HCT116 (cell line): ENCODE data around the gene TBC1D14. TPM values are rescaled to one million over a fixed set of nuclear protein-coding genes. Genes with fewer than 3 reads are reported as not detected.

Experiments
- ATAC-seq: fragments of 200-7000 bp; cut with Tn5 transposase; 2 replicates; pipeline ENCODE4 v1.9.1; 2020; ENCODE audit warnings: mild to moderate bottlenecking, moderate library complexity
- BruUV-seq: library from RNA; stranded (reverse); fragments of 400-500 nt; replicated peaks from 2 replicates; lab custom pipeline; 2021; lab: Mats Ljungman, UMichigan
- CTCF ChIA-PET: fragments of 300-600 bp; sonication (Branson Sonifier 250); formaldehyde crosslinking; loops from one replicate; lab custom pipeline; 2021; ENCODE audit warnings: antibody characterized with exemption; lab: Charles Lee
- POLR2A ChIA-PET: fragments of 300-600, 350-600 bp; sonication (Branson Sonifier 250); formaldehyde crosslinking; loops from one replicate; lab custom pipeline; 2021; ENCODE audit warnings: antibody characterized with exemption; lab: Charles Lee
- RAD21 ChIA-PET, 2 experiments: fragments of 300-600 bp; sonication (Branson Sonifier 250); formaldehyde crosslinking; loops; one replicate each; lab custom pipeline; 2023; ENCODE audit warnings: low total read pairs in 2 of 2; ENCODE audit not compliant: uncharacterized antibody in 2 of 2, unreplicated experiment in 2 of 2, low non-redundant PET in 1 of 2; lab: Charles Lee
- DNase-seq: peaks from one replicate; pipeline ENCODE4 v3.0.0-alpha.2; 2010; ENCODE audit warnings: low read depth, low spot score
- H2AFZ ChIP-seq: fragments of 200-600 bp; shearing (Covaris generic), sonication (generic); 2 replicates; pipeline ENCODE4 v1.6.1; 2017; ENCODE audit warnings: low read depth, mixed run types, mixed read lengths, antibody characterized with exemption, low read length; ENCODE audit not compliant: poor library complexity, severe bottlenecking
- H3K27ac ChIP-seq: 2 replicates; pipeline ENCODE4 v1.5.1; 2012; ENCODE audit warnings: low read depth, low read length
- H3K27me3 ChIP-seq: fragments of 200-600 bp; sonication (generic); 2 replicates; pipeline ENCODE4 v1.6.1; 2016; ENCODE audit warnings: mixed run types, low read length, mixed read lengths; ENCODE audit not compliant: insufficient read depth
- H3K36me3 ChIP-seq, 2 experiments: fragments of 200-500 bp in 1 of 2; fragments of 200-600 bp in 1 of 2; sonication (Bioruptor generic) in 1 of 2; sonication (generic) in 1 of 2; 2 replicates each; pipeline versions ENCODE4 v1.5.1 to v1.6.1; 2014 to 2016; ENCODE audit warnings: low read length in 2 of 2, inconsistent platforms in 1 of 2, mixed read lengths in 1 of 2, mixed run types in 1 of 2; ENCODE audit not compliant: insufficient read depth in 2 of 2, control insufficient read depth in 1 of 2
- H3K4me1 ChIP-seq, 2 experiments: fragments of 200-600 bp in 1 of 2; sonication (generic) in 1 of 2; 2 replicates each; pipeline versions ENCODE4 v1.5.1 to v1.6.1; 2012 to 2017; ENCODE audit warnings: low read length in 2 of 2, inconsistent platforms in 1 of 2, mild to moderate bottlenecking in 1 of 2, mixed read lengths in 1 of 2, mixed run types in 1 of 2, moderate library complexity in 1 of 2; ENCODE audit not compliant: insufficient read depth in 2 of 2, control insufficient read depth in 1 of 2
- H3K4me2 ChIP-seq: fragments of 200-600 bp; sonication (generic); 2 replicates; pipeline ENCODE4 v1.6.1; 2017; ENCODE audit warnings: mixed run types, low read length, mixed read lengths
- H3K4me3 ChIP-seq, 2 experiments: fragments of 200-600 bp in 1 of 2; sonication (generic) in 1 of 2; replicated peaks in 1 of 2; 2 replicates each; pipeline ENCODE4 v1.5.1; 2011 to 2016; ENCODE audit warnings: low read length in 2 of 2, control low read depth in 1 of 2, low read depth in 1 of 2, mild to moderate bottlenecking in 1 of 2, mixed read lengths in 1 of 2, mixed run types in 1 of 2
- H3K79me2 ChIP-seq: fragments of 200-600 bp; sonication (generic); 2 replicates; pipeline ENCODE4 v1.6.1; 2017; ENCODE audit warnings: mild to moderate bottlenecking, mixed run types, low read length, moderate library complexity, mixed read lengths; ENCODE audit not compliant: insufficient read depth
- H3K9ac ChIP-seq: fragments of 200-600 bp; sonication (generic); 2 replicates; pipeline ENCODE4 v1.6.1; 2016; ENCODE audit warnings: low read length, mixed read lengths
- H3K9me2 ChIP-seq: fragments of 200-600 bp; sonication (generic), shearing (Covaris generic); 2 replicates; pipeline ENCODE4 v1.6.1; 2017; ENCODE audit warnings: mixed run types, mild to moderate bottlenecking, moderate library complexity; ENCODE audit not compliant: insufficient read depth
- H3K9me3 ChIP-seq, 2 experiments: fragments of 200-500 bp in 1 of 2; fragments of 200-600 bp in 1 of 2; sonication (Bioruptor generic) in 1 of 2; sonication (generic) in 1 of 2; 2 replicates each; pipeline ENCODE4 v1.6.1; 2014 to 2017; ENCODE audit warnings: low read length in 2 of 2, mixed read lengths in 2 of 2, inconsistent platforms in 1 of 2, low read depth in 1 of 2, mild to moderate bottlenecking in 1 of 2, mixed run types in 1 of 2, moderate library complexity in 1 of 2; ENCODE audit not compliant: control insufficient read depth in 1 of 2, insufficient read depth in 1 of 2
- H4K20me1 ChIP-seq: fragments of 200-600 bp; sonication (generic), shearing (Covaris generic); 2 replicates; pipeline ENCODE4 v1.6.1; 2017; ENCODE audit warnings: mixed run types, mild to moderate bottlenecking, moderate library complexity; ENCODE audit not compliant: insufficient read depth
- CBX3 ChIP-seq: IDR thresholded peaks from 2 replicates; pipeline ENCODE4 v1.6.1; 2012; ENCODE audit warnings: low read depth
- CEBPB ChIP-seq: IDR thresholded peaks from 2 replicates; pipeline ENCODE4 v1.6.1; 2012; ENCODE audit warnings: low read depth
- EGR1 ChIP-seq: IDR thresholded peaks from 2 replicates; pipeline ENCODE4 v1.6.1; 2012; ENCODE audit warnings: low read depth
- ELF1 ChIP-seq: IDR thresholded peaks from 2 replicates; pipeline ENCODE4 v1.6.1; 2012; ENCODE audit warnings: low read depth, borderline replicate concordance
- EZH2 ChIP-seq: fragments of 200-600 bp; sonication (generic); IDR thresholded peaks from 2 replicates; pipeline ENCODE4 v1.6.1; 2017; ENCODE audit warnings: antibody characterized with exemption, mixed run types
- EZH2phosphoT487 ChIP-seq: fragments of 200-600 bp; IDR thresholded peaks from 2 replicates; pipeline ENCODE4 v1.6.1; 2018; ENCODE audit warnings: antibody characterized with exemption, borderline replicate concordance
- FOSL1 ChIP-seq: IDR thresholded peaks from 2 replicates; pipeline ENCODE4 v1.6.1; 2012; ENCODE audit warnings: low read depth
- RAD21 ChIP-seq: IDR thresholded peaks from 2 replicates; pipeline ENCODE4 v1.6.1; 2012; ENCODE audit warnings: low read depth, mild to moderate bottlenecking
- SIN3A ChIP-seq: IDR thresholded peaks from 2 replicates; pipeline ENCODE4 v1.6.1; 2012; ENCODE audit warnings: low read depth
- SP1 ChIP-seq: IDR thresholded peaks from 2 replicates; pipeline ENCODE4 v1.6.1; 2012; ENCODE audit warnings: low read depth
- SRF ChIP-seq: IDR thresholded peaks from 2 replicates; pipeline ENCODE4 v1.6.1; 2012; ENCODE audit warnings: low read depth
- TCF7L2 ChIP-seq: IDR thresholded peaks from 2 replicates; pipeline ENCODE4 v1.7.0; 2011; ENCODE audit warnings: borderline replicate concordance, inconsistent platforms; ENCODE audit not compliant: insufficient read depth, insufficient read length; ENCODE audit errors: extremely low read depth
- ZFX ChIP-seq: fragments of 450-650 bp; IDR thresholded peaks from 2 replicates; pipeline ENCODE4 v1.6.1; 2017
- intact Hi-C: fragments of 100-400 bp; cut with micrococcal nuclease; formaldehyde crosslinking; loops from 2 replicates; pipeline ENCODE4 v1.10.0; 2022
- total RNA-seq: library from RNA; stranded (reverse); gene quantifications from one replicate; pipeline ENCODE4 v1.2.1, GENCODE V29; 2021; ENCODE audit not compliant: unreplicated experiment
- TF ChIP-seq, protein P1 (sequence below), 3 experiments: fragments of 200-600 bp in 1 of 3; sonication (generic) in 1 of 3; IDR thresholded peaks in 2 of 3; conservative IDR thresholded peaks in 1 of 3; 2 replicates each; pipeline ENCODE4 v1.5.1; 2012 to 2017; ENCODE audit warnings: low read depth in 2 of 3, low read length in 2 of 3, antibody characterized with exemption in 1 of 3, borderline replicate concordance in 1 of 3, control low read depth in 1 of 3, mild to moderate bottlenecking in 1 of 3, mixed read lengths in 1 of 3, mixed run types in 1 of 3, moderate library complexity in 1 of 3; ENCODE audit not compliant: insufficient read depth in 1 of 3
- TF ChIP-seq, protein P2 (sequence below): IDR thresholded peaks from 2 replicates; pipeline ENCODE4 v1.6.1; 2012
- TF ChIP-seq, protein P3 (sequence below): IDR thresholded peaks from 2 replicates; pipeline ENCODE4 v1.6.1; 2012
- TF ChIP-seq, protein P4 (sequence below): IDR thresholded peaks from 2 replicates; pipeline ENCODE4 v1.6.1; 2011; ENCODE audit warnings: mild to moderate bottlenecking, low read length, moderate library complexity; ENCODE audit not compliant: insufficient replicate concordance; ENCODE audit errors: extremely low read depth

The TBC1D14 gene
- total RNA-seq, 1 experiment from 2014 or later: 62.9 TPM

DNA sequence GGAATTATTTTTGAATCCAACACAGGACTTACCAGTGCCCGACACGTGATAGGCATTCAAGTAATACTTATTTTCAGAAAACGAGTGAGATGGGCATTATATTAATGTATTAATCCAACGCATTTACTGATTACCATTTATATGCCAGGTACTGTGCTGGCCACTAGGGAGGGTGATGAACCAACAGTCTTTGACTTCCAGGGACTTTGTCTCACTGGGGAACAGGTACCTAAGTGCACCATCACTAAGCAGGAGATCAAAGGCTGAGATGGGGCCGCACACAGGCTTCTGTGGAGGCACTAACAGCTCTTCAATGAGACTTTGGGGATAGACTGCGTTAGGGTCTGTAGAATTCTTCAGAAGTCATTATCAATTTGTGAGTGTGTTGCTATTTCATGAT, 127.8 kb downstream of the TBC1D14 start:
- no peak overlapping the region for H3K9ac ChIP-seq
- no peak overlapping the region for H2AFZ ChIP-seq
- H4K20me1 ChIP-seq: no peaks in the 10 kb centered on the region
- H3K4me1 ChIP-seq: peaks cover 8 to 54% of the 10 kb centered on the region in 2 experiments
- no peak overlapping the region for H3K4me2 ChIP-seq
- no peaks in the 10 kb centered on the region; a peak in 1 of 4 replicates for H3K36me3 ChIP-seq
- H3K4me3 ChIP-seq: no peak overlapping the region
- RAD21 ChIA-PET: no interaction called here
- no peaks in the 10 kb centered on the region for H3K9me2 ChIP-seq
- CTCF ChIA-PET: no interaction called here
- ATAC-seq (no peak; the same call in 1 of the 2 replicates), DNase-seq (no peak)
- no peak overlapping the region for H3K27ac ChIP-seq
- TF ChIP-seq, protein P1, sequence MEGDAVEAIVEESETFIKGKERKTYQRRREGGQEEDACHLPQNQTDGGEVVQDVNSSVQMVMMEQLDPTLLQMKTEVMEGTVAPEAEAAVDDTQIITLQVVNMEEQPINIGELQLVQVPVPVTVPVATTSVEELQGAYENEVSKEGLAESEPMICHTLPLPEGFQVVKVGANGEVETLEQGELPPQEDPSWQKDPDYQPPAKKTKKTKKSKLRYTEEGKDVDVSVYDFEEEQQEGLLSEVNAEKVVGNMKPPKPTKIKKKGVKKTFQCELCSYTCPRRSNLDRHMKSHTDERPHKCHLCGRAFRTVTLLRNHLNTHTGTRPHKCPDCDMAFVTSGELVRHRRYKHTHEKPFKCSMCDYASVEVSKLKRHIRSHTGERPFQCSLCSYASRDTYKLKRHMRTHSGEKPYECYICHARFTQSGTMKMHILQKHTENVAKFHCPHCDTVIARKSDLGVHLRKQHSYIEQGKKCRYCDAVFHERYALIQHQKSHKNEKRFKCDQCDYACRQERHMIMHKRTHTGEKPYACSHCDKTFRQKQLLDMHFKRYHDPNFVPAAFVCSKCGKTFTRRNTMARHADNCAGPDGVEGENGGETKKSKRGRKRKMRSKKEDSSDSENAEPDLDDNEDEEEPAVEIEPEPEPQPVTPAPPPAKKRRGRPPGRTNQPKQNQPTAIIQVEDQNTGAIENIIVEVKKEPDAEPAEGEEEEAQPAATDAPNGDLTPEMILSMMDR (IDR thresholded peaks at IDR 0.05 in 2 of 3, conservative IDR thresholded peaks at IDR 0.05 in 1 of 3; ENCODE audit: borderline replicate concordance in 1 of 3, insufficient read depth in 1 of 3, low read depth in 2 of 3, low read length in 2 of 3): peak in 2 of 3 experiments; percentile 40 to 55; a peak in 4 of 6 replicates
- TF ChIP-seq RAD21 (peak; percentile 35; the same call in 1 of the 2 replicates), TCF7L2 (peak; percentile 54), EZH2 (no peak)
- BruUV-seq: no TSS peak
- H3K9me3 ChIP-seq: no peaks in the 10 kb centered on the region
- H3K79me2 ChIP-seq: no peaks in the 10 kb centered on the region
- no peaks in the 10 kb centered on the region for H3K27me3 ChIP-seq
- POLR2A ChIA-PET: no interaction called here
- intact Hi-C loops: no loop called here

DNA sequence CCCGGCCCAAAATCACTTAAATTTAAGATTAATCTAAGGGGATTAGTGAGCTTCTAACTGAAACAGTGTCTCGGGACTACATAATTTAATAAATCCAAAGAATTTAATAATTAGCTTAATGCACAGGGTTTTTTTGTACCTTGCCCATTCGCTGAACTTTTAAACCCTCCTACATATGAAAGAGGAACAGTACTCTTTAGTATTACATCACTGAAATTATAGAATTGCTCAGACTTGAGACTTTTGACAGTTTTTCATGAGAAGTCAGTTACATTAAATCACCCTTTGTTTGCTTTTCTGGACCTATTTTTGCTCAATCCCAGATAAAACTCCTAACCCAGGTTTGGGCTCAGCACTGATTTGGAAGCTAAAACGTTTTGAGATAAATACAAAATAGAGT, 131.1 kb downstream of the TBC1D14 start:
- Histone ChIP-seq H3K4me1 (peaks cover 16 to 39% of the 10 kb centered on the region in 2 experiments), H3K79me2 (peaks cover 23% of the 10 kb centered on the region), H3K9ac (no peak overlapping the region), H3K4me2 (no peak overlapping the region), H2AFZ (no peak overlapping the region), H3K27ac (no peak overlapping the region), H3K27me3 (no peaks in the 10 kb centered on the region), H3K9me3 (no peaks in the 10 kb centered on the region), H3K4me3 (no peak overlapping the region), H4K20me1 (no peaks in the 10 kb centered on the region), H3K9me2 (no peaks in the 10 kb centered on the region), H3K36me3 (no peaks in the 10 kb centered on the region)
- intact Hi-C loops: no loop called here
- RAD21 ChIA-PET: no interaction called here
- no TSS peak for BruUV-seq
- ATAC-seq (no peak), DNase-seq (no peak)
- POLR2A ChIA-PET: no interaction called here
- CTCF ChIA-PET: no interaction called here
- TF ChIP-seq, protein P2, sequence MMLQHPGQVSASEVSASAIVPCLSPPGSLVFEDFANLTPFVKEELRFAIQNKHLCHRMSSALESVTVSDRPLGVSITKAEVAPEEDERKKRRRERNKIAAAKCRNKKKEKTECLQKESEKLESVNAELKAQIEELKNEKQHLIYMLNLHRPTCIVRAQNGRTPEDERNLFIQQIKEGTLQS: no peak
- TF ChIP-seq EGR1: no peak
- TF ChIP-seq SIN3A: no peak
- TF ChIP-seq TCF7L2: no peak
- TF ChIP-seq CEBPB: no peak
- TF ChIP-seq RAD21: no peak
- TF ChIP-seq, protein P3, sequence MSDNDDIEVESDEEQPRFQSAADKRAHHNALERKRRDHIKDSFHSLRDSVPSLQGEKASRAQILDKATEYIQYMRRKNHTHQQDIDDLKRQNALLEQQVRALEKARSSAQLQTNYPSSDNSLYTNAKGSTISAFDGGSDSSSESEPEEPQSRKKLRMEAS: no peak
- TF ChIP-seq ZFX: no peak
- no peak for TF ChIP-seq SP1
- no peak for TF ChIP-seq FOSL1
- TF ChIP-seq EZH2: no peak
- TF ChIP-seq ELF1: no peak
- TF ChIP-seq SRF: no peak
- no peak for TF ChIP-seq CBX3
- TF ChIP-seq EZH2phosphoT487: no peak
- TF ChIP-seq, protein P4, sequence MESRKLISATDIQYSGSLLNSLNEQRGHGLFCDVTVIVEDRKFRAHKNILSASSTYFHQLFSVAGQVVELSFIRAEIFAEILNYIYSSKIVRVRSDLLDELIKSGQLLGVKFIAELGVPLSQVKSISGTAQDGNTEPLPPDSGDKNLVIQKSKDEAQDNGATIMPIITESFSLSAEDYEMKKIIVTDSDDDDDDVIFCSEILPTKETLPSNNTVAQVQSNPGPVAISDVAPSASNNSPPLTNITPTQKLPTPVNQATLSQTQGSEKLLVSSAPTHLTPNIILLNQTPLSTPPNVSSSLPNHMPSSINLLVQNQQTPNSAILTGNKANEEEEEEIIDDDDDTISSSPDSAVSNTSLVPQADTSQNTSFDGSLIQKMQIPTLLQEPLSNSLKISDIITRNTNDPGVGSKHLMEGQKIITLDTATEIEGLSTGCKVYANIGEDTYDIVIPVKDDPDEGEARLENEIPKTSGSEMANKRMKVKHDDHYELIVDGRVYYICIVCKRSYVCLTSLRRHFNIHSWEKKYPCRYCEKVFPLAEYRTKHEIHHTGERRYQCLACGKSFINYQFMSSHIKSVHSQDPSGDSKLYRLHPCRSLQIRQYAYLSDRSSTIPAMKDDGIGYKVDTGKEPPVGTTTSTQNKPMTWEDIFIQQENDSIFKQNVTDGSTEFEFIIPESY: no peak
